ENCODE data around the gene OXNAD1. TPM values are rescaled to one million over a fixed set of nuclear protein-coding genes. Genes with fewer than 3 reads are reported as not detected.

Gene OXNAD1, protein sequence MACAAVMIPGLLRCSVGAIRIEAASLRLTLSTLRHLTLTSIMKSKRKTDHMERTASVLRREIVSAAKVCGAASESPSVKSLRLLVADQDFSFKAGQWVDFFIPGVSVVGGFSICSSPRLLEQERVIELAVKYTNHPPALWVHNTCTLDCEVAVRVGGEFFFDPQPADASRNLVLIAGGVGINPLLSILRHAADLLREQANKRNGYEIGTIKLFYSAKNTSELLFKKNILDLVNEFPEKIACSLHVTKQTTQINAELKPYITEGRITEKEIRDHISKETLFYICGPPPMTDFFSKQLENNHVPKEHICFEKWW
- 14.6 and 16.4 TPM in 2 replicates for total RNA-seq

DNA sequence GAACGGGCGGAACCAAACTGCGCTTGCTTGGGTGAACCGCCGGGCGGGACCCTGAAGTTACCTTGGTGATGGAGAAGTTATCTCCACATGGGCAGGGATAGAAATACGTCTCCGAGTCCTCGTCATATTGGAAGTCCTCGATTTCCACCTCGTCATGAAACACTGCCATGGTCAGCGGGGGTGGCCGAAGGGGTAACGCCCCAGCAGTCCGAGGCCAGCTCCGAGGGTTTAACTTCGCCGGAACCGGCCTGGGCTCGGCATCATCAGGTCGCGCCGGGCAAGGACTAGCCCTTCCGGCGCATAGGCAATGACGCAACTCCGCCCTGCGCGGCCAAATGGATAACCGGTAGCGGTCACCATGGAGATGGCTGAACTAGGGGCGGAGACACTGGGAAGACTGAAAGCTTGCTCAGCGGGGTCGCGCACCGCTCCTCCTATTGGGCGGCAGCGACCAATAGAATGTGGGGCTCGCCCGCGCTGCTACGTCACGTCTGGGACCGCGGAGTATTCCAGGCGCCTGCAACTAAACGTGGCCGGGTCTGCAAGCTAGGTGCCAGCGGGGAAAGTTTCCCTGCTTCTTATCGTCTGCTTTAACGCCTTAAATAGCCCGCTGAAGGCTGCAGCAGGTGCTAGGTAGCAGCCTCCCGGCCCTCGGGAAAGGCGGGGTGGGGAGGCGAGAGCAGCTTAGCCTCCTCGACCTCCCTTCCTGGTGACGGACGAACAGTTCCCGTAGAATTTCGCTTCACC is at the start of gene OXNAD1, which contains the start of gene DPH3:
TSS of gene OXNAD1 (plus strand) at position 505 of the 747 bp plus-strand sequence. CDS start 5,741 bp downstream, outside the sequence.
TSS of gene DPH3 (minus strand) at position 236 of the 747 bp plus-strand sequence. CDS start at position 169, 67 bp downstream.

Other genes with a start within 250 kb of the OXNAD1 start
- gene GALNT15, start 90.5 kb upstream of the OXNAD1 start, total RNA-seq: 4.3 and 5.7 TPM in 2 replicates
- 23.4 and 27.0 TPM in 2 replicates for gene DPH3, start 269 bp upstream of the OXNAD1 start, total RNA-seq
- gene RFTN1, start 248.5 kb downstream of the OXNAD1 start, total RNA-seq: 41.1 and 47.2 TPM in 2 replicates